Measurements from ENCODE around the gene ERC1.
"Not testable (repeated sequence)": the region's sequence is repeated elsewhere in the genome, so short reads cannot be mapped to it uniquely, and the experiment has no call there.

ERC1 gene

GRCh38 chr12:1022032-1022970 is 31.3 kb downstream of the ERC1 start:
- no peak for DNase-seq (ENCODE audit: low read depth)

GRCh38 chr12:1030779-1031178 is 39.8 kb downstream of the ERC1 start:
- no peak for DNase-seq (ENCODE audit: low read depth)

DNA sequence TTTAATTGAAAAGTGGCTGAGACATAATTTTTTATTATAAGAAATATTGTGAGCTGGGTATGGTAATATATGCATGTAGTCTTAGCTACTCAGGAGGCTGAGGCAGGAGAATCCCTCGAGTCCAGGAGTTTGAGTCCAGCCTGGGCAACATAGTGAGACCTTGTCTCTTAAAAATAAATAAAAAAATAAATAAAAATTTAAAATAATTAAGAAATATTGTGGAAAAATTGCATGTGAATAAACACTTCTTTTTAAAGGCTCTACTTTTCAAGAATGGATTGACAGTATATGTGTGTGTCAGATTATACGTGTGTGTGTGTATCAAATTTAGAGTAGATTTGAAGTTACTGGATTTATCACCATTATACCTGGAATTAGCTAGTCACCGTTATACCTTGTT is 43.2 kb downstream of the ERC1 start:
- DNase-seq (ENCODE audit: low read depth), result no peak

DNA sequence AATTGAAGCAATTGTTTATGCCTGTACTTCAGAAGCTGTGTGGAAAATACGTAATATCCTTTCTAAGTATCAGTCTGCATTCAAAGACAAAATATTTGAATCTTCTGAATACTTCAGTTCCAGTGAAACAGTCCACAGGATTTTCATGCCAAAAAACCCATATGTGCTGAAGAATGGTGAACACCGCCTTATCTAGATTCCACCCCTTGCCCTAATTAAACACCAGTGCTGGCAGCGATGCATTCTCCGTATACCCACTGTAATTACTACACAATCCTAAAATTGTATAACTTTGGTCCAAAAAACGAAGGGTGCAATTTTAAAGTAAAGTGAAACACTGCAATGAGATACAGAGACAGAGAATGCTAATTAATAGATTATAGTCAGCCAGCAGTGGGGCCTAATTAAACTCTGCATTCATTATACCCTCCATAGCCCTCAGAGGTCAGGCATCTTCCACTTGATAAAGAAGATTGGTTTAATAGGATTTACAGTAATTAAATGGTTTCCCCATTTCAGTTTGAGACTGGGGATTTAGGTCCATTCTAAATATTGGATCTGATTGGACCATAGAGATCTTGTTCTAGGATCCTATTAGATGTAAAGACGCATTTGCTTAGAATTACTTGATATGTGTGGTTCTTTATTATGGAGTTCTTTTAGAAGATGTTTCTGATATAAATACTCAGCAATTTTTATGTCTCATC is 43.9 kb downstream of the ERC1 start:
- no peak for DNase-seq (ENCODE audit: low read depth)

- no peak for DNase-seq (ENCODE audit: low read depth)
These were observed 50.5 kb downstream of the ERC1 start for GRCh38 chr12:1041478-1041877.

GRCh38 chr12:1044199-1044598 is 53.2 kb downstream of the ERC1 start:
- no peak for DNase-seq (ENCODE audit: low read depth)

DNA sequence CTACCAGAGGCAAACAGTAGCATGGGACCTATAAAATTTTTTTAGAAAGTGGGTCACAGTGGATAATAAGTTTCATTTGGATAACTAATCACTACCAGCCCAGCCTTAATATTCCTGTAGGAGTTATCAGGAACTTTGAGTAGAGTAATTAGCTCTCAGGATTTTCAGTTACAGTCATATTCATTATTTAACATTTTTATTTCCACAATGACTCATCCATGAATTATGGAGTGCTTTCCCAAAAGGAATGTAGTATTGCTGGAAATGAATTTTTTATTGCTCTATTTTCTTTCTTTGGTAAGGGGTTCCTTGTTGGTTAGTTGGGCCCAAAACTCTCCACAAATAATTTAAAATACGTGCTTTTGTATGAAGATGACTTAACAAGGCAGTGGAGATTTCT is 53.7 kb downstream of the ERC1 start:
- DNase-seq (ENCODE audit: low read depth), result no peak

DNA sequence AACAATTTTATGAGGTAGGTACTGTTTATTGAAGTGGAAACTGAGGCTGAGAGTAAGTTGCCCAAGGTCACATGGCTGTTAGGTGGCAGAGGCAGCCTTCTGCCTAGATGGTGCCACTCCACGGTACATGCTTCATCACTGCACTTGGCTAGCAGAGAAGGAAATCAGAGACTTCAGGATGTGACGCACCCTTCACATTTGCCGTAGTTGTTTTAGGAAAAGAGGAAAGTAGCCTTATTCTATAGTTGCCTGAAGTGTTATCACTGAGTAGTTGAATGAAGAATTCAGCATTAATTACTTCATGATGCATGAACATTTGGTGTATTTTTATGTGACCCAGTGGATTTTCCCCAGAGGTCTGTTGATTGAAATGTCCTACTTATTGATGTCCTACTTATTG is 55.7 kb downstream of the ERC1 start:
- DNase-seq (ENCODE audit: low read depth), result no peak

DNA sequence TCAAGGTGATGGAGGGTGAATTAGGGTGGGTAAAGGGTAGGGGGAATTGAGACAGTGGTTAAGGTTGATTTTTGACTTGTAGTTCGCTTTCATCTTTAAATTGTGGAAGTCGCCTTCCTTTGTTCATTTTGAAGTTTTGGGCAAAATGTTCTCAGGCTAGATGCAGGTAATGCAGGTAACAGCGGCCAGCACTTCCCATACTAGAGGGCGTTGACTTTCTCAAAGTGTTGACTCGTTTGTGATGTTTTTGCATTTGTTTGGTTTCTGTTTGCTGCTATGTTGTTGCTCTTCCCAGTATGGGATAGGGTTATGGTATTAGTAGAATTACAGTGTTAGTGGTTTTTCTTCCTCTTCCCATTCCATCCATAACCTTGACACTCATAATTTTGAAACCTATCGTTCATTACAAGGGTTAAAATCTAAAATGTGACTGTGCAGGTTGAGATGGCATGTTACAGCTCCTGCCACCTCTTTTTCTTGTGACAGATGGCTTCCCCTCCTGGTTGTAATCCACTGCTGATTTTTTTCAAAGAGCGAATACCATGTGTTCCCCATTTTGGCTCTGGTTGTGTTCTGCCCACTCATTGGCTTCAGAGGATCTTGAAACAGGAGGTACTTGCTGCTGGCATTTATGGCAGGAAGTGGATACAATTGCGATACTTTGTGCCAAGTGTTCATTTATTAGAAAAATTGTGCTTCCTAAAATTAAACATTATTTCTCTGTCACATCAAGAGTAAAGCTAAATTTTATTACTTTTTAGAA is 57.1 kb downstream of the ERC1 start:
- no peak for DNase-seq (ENCODE audit: low read depth)

DNA sequence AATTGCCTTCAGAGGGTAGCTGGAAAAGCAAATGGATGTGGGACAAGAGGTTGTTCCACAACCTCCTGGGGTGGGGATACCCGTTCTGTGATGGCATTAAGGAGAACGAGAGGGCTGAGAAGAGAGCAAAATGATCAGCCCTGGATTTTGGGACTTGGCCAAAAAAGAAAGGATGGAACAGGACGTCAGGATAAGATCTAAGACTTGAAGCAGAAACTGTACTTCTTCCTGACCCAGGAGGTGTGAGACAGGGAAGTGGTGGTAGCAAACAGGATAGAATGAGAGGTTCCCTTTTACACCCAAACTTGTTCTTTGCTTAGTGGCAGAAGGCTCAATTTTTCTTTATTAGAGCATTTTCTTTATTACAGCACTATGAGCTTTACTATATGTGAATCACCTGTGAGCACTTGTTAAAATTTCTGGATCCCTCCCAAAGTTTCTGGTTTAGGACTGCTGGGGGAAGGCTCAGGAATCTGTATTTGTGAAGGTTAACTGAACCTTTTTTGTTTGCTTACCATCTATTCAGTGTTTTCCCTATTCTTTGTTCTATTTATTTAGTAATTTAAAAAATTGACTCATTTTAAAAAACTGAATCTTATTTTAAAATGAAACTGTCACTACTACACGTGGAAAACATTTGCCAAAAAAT is 59.2 kb downstream of the ERC1 start:
- no peak for DNase-seq (ENCODE audit: low read depth)

DNA sequence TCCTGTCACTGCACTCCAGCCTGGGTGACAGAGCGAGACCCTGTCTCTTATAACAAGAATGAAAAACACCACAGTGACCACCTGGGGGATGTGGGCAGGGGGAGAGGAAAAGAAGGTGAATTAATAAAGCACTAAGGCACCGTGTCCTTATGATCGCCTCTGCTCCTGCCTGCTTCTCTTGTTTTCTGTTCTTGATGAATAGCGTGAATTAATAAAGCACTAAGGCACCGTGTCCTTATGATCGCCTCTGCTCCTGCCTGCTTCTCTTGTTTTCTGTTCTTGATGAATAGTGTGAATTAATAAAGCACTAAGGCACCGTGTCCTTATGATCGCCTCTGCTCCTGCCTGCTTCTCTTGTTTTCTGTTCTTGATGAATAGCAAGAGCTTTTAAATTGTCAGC is 60.6 kb downstream of the ERC1 start:
- DNase-seq (ENCODE audit: low read depth), result not testable (repeated sequence)

DNA sequence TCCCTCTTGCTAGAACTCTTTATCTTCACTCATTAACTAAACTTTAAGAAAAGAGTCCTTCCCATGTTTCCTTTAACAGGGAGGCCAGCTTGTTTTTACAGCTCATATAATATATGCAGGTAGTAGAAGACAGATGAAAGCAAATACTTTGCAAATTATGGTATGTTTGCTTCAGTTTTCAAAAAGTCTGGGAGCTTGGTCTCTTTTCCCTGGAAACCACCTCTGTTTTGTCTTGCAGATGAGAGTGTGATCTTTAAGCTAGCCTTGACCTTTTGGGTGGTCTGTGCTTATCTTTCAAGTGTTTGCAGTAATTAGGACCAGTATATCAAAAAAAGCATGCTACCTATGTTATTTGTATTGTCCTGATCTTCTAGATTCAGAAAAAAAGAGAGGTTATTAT is 62.7 kb downstream of the ERC1 start:
- no peak for DNase-seq (ENCODE audit: low read depth)

- no peak for DNase-seq (ENCODE audit: low read depth)
These were observed 63.3 kb downstream of the ERC1 start for GRCh38 chr12:1054117-1054870.

DNA sequence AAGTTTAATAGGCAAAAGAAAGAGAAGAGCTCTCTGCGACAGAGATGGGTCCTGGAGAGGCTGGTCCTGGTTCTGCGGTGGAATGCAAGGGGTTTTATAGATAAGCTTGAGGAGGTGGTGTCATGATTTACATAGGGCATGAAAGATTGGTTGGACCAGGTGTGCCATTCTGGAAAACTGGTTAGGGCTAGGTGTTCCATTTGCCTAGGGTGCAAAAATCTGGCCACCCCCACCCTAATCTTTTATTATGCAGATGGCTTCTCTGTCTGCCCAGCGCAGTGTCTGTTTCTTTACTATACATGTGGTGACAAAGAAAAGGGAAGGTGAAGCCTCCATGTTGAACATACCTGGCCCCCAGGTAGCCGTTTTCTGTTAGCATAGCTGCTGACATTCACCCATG is 65.4 kb downstream of the ERC1 start:
- DNase-seq (ENCODE audit: low read depth), result no peak

- DNase-seq (ENCODE audit: low read depth), result no peak
These were observed 67.4 kb downstream of the ERC1 start for GRCh38 chr12:1058423-1058822.

GRCh38 chr12:1059162-1059561 is 68.1 kb downstream of the ERC1 start:
- DNase-seq (ENCODE audit: low read depth), result no peak

GRCh38 chr12:1063852-1064251 is 72.8 kb downstream of the ERC1 start:
- DNase-seq (ENCODE audit: low read depth), result no peak

DNA sequence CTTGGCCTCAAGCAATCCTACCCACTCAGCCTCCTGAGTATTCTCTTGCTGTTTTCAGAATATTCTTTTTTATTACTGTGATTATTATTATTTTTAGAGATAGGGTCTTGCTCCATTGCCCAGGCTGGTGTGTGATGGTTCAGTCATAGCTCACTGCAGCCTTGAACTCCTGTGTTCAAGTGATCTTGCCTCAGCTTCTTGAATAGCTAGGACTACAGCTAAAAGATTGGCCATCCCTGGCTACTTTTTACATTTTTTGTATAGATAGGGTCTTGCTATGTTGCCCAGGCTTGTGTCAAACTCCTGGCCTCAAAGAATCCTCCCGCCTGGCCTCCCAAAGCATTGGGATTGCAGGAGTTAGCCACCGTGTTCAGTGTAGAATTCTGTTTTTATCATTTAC is 73.3 kb downstream of the ERC1 start:
- DNase-seq (ENCODE audit: low read depth), result no peak

DNA sequence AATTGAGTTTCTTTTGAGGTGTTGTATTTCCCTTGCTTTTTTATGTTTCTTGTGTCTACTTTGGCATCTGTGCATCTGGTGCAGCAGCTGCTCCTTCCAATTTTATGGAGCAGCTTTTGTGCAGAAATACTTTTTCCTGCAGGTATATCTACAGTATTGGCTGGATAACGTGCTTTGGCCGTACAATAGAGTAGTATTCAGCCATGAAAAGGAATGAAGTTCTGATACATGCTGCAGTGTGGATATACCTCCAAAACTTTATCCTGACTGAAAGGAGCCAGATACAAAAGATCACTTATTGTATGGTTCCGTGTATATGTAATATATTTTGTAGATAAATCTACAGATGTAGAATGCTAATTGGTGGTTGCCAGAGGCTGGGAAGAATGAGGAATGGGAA is 74.6 kb downstream of the ERC1 start:
- DNase-seq (ENCODE audit: low read depth), result no peak

- DNase-seq (ENCODE audit: low read depth), result no peak
These were observed 78.8 kb downstream of the ERC1 start for GRCh38 chr12:1069846-1070245.

DNA sequence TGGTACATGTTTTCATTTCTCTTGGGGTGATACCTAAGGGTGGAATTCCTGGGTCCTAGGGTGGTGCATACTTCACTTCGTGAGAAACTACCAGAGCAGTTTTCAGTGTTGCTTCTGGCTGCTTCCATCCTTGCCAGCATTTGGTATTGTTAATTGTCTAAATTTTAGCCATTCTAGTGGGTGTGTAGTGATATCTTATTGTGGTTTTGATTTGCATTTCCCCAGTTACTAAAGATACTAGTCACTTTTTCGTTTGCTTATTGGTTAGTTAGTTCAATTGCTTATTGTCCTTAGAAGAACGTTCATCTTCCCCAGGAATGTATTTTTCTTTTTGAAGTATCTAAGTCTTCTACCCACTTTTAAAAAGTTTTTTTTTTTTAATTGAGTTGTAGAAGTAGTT is 80.2 kb downstream of the ERC1 start:
- DNase-seq (ENCODE audit: low read depth), result no peak

Data from activated T-helper 9 cell treated with anti-CD3 and anti-CD28 coated beads, Interleukin-2, amount 50 U/mL, for 16 hours (primary cell).